Brain pericyte (primary cell): ENCODE measurements around the gene XRCC6.
"Not testable (repeated sequence)": the region's sequence is repeated elsewhere in the genome, so short reads cannot be mapped to it uniquely, and the experiment has no call there.

Experiments
- DNase-seq: peaks from one replicate; pipeline ENCODE4 v3.0.0-alpha.2; 2012; ENCODE audit warnings: low read depth, low spot score

XRCC6 gene

GRCh38 chr22:41650821-41651220 lies 29.7 kb downstream of the XRCC6 start:
- DNase-seq = no peak

GRCh38 chr22:41654322-41654721 lies 33.2 kb downstream of the XRCC6 start:
- no peak for DNase-seq

GRCh38 chr22:41656556-41656955 lies 35.5 kb downstream of the XRCC6 start:
- no peak for DNase-seq

GRCh38 chr22:41657709-41658108 lies 36.6 kb downstream of the XRCC6 start:
- no peak for DNase-seq

- DNase-seq = no peak
These were observed 37.8 kb downstream of the XRCC6 start for GRCh38 chr22:41658869-41659268.

GRCh38 chr22:41659941-41660340 lies 38.8 kb downstream of the XRCC6 start:
- no peak for DNase-seq

- no peak for DNase-seq
These were observed 39.3 kb downstream of the XRCC6 start for GRCh38 chr22:41660416-41660815.

- DNase-seq = no peak
These were observed 40.0 kb downstream of the XRCC6 start for GRCh38 chr22:41661088-41661487.

GRCh38 chr22:41661713-41662112 lies 40.6 kb downstream of the XRCC6 start:
- no peak for DNase-seq

- DNase-seq = not testable (repeated sequence)
These were observed 42.5 kb downstream of the XRCC6 start for GRCh38 chr22:41663594-41663993.

- DNase-seq = no peak
These were observed 43.4 kb downstream of the XRCC6 start for GRCh38 chr22:41664490-41664889.

- DNase-seq = no peak
These were observed 43.9 kb downstream of the XRCC6 start for GRCh38 chr22:41664951-41665350.

GRCh38 chr22:41668971-41669911 lies 48.1 kb downstream of the XRCC6 start:
- no peak for DNase-seq

GRCh38 chr22:41672096-41672495 lies 51.0 kb downstream of the XRCC6 start:
- DNase-seq = not testable (repeated sequence)

- DNase-seq = no peak
These were observed 51.9 kb downstream of the XRCC6 start for GRCh38 chr22:41672780-41673509.

GRCh38 chr22:41674846-41675340 lies 53.8 kb downstream of the XRCC6 start:
- DNase-seq = no peak

GRCh38 chr22:41676134-41676533 lies 55.0 kb downstream of the XRCC6 start:
- DNase-seq = no peak

- no peak for DNase-seq
These were observed 60.5 kb downstream of the XRCC6 start for GRCh38 chr22:41681616-41682015.

- peak; percentile 69 for DNase-seq
These were observed 61.1 kb downstream of the XRCC6 start for GRCh38 chr22:41682033-41682807.

- no peak for DNase-seq
These were observed 62.0 kb downstream of the XRCC6 start for GRCh38 chr22:41683052-41683451.

- DNase-seq = no peak
These were observed 62.5 kb downstream of the XRCC6 start for GRCh38 chr22:41683616-41684015.

GRCh38 chr22:41684194-41684593 lies 63.1 kb downstream of the XRCC6 start:
- DNase-seq = no peak
